GF-D8 (cell line): Measurements from ENCODE around the gene CD3G.
"Not testable (repeated sequence)": the region's sequence is repeated elsewhere in the genome, so short reads cannot be mapped to it uniquely, and the experiment has no call there.

Source experiments
- DNase-seq: peaks from one replicate; lab custom pipeline; 2025; lab: John Stamatoyannopoulos, UW

Gene CD3G

DNA sequence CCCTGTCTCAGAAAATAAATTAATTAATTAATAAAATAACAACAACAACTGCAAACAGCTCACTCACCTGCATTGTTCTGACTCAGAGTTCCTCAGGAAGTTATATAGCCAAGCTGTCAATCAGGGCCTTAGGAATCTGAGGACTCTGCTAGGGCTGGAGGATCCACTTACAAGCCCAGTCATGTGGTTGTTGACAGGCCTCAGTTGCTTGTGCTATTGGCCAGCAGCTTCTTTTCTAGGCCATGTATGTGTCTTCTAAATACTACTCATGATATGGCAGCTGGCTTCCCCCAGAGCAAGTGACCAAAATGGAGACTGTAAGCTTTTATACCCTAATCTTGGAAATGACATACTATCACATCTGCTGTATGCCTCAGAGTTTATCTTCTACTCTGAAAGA is 36.4 kb downstream of the CD3G start:
- no peak for DNase-seq

- DNase-seq: no peak
Measured at GRCh38 chr11:118382954-118383353, 38.8 kb downstream of the CD3G start.

GRCh38 chr11:118383657-118384056 is 39.5 kb downstream of the CD3G start:
- no peak for DNase-seq

- no peak for DNase-seq
Measured at GRCh38 chr11:118396097-118396501, 52.0 kb downstream of the CD3G start.

- no peak for DNase-seq
Measured at GRCh38 chr11:118397448-118397847, 53.3 kb downstream of the CD3G start.

DNA sequence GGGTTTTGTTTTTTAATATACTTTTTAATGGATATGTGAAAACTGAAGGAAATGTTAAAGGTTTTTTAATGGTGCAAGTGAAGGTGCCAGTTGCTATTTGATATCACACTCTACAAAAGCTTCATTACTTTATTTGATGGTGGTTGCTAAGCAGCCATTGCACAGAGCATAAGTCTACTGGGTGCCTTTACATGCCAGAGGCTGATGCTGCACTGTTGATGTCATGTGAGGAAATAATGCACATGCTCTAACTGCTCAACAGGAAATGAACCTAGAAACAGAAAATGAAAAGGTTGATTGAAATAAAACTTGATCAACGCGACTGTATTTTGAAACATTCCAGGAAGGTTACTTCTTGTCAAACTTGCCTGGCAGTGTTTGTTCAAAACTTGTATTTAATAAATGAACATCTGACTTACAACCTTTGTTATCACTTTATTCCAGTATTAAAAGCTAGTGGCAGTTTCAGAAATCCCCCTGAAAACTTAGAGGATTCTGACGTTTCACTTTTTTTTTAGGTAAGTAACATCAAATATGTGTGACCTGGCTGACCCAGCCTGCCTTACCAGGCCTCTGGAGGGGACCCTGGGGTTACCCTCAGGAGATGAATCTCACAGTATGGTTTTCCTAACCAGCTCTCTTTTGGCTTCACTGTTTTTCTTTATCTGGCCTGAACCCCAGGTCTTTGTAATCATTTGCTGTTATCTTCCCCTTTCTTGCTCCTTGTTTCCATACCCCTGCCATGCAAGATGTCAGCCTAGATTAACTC is 54.8 kb downstream of the CD3G start:
- peak; percentile 40 for DNase-seq

DNA sequence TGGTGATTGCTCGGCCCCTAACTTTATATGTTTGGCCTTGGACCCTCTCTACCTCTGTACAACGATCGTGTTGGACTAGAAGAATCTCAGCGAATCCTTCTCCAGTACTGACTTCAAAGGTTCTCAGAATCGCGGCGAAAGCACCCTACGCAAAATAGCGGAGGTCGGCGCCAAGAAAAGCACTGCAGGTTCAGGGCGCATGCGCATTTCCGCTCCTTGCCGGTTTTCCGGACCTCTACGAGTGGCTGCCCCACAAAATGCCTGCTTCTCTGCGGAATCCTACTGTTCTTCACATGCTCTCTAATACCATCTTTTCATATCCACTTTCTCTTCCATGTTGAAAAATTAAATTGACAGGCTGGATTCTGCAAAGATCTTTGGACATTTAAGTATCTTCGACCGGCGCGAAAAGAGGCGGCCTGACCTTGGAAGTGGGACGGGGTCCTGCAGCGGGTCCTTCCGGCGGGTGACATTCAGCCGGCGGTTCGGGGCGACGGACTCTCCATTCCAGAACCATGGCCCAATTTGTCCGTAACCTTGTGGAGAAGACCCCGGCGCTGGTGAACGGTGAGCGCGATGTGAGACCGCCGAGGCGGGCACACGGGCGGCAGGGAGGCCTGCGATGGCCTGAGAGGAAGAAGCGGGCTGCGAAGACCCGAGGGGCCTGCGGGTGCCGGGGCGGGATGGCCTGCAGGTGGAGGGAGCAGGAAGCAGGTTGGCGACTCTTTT is 57.2 kb downstream of the CD3G start, which contains the start of gene ATP5MG:
Gene ATP5MG (plus strand): TSS at position 456 of the 729 bp plus-strand sequence. CDS start 60 bp downstream, at position 516.
- peak; percentile 97 for DNase-seq

DNA sequence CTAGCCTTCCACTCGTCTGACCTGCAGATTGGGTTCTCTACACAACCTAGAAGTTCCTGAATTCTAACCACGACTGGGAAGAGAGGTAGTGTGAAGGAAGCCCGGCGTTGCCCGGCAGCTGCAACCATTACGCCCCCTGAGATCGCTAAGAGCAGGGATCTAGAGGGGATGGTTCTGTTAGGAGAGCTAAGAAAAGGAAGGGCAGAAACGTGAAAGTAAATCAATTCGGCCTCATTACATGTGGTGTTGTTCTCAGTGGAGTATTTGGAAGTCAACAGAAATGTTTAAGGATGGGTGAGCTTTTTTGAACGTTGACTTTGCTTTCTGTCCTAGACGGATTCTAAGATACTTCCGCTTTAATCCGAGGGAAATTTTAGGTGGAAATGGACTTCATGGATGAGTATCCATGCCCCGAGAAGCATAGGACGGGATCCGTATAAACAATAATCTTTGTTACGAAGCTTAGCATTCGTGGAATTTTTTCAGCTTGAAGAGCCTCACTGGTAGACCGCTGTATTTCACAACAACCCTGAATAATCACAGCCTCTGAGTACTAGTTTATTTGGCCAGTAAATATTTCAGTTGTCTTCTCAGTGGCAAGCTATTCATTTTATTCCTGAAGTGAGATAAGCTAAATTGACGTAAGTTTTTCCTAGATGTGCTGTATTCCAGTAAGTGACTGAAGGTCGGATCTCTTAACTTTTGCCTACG is 57.9 kb downstream of the CD3G start:
- DNase-seq: peak; percentile 56

GRCh38 chr11:118402594-118402993 is 58.5 kb downstream of the CD3G start:
- DNase-seq: not testable (repeated sequence)
